K562 (cell line): ENCODE measurements around the gene MLLT1. TPM values are rescaled to one million over a fixed set of nuclear protein-coding genes. Genes with fewer than 3 reads are reported as not detected.

Experiments
- CBFA2T3 ChIP-seq: fragments of 450-650 bp; IDR thresholded peaks from 2 replicates; pipeline ENCODE4 v1.6.1; 2017
- EP300 ChIP-seq: IDR thresholded peaks from 2 replicates; pipeline ENCODE4 v1.6.1; 2012; ENCODE audit warnings: low read length, improper control_type of control experiment
- KDM2B ChIP-seq: fragments of 250-450 bp; sonication (Bioruptor Pico); IDR thresholded peaks from 2 replicates; pipeline ENCODE4 v1.8.0; 2021; ENCODE audit warnings: mild to moderate bottlenecking, moderate library complexity
- MED1 ChIP-seq: sonication (generic); formaldehyde crosslinking; IDR thresholded peaks from 2 replicates; pipeline ENCODE4 v1.8.1; 2023; ENCODE audit warnings: missing genetic modification reagents, borderline replicate concordance
- MEF2D ChIP-seq: conservative IDR thresholded peaks from 2 replicates; pipeline ENCODE4 v1.6.1; 2016; ENCODE audit warnings: low read depth, missing genetic modification characterization, missing compliant biosample characterization
- MXI1 ChIP-seq: IDR thresholded peaks from 2 replicates; pipeline ENCODE4 v1.6.1; 2011; ENCODE audit warnings: low read depth, mild to moderate bottlenecking, improper control_type of control experiment, low read length
- NFRKB ChIP-seq: fragments of 450-650 bp; IDR thresholded peaks from 2 replicates; pipeline ENCODE4 v1.6.1; 2016; ENCODE audit warnings: low read depth
- PHB2 ChIP-seq: fragments of 450-650 bp; IDR thresholded peaks from 2 replicates; pipeline ENCODE4 v1.6.1; 2017; ENCODE audit warnings: low read depth
- RBFOX2 ChIP-seq: fragments of 200-400 bp; formaldehyde crosslinking; IDR thresholded peaks from 2 replicates; pipeline ENCODE4 v1.6.1; 2017; ENCODE audit warnings: low read depth, mild to moderate bottlenecking, low read length, moderate library complexity
- SMAD1 ChIP-seq: fragments of 150-350 bp; IDR thresholded peaks from 2 replicates; pipeline ENCODE4 v1.6.1; 2014; ENCODE audit warnings: low read length, low read depth; ENCODE audit not compliant: partially characterized antibody
- SPI1 ChIP-seq: IDR thresholded peaks from 2 replicates; pipeline ENCODE4 v1.6.1; 2011; ENCODE audit warnings: low read depth, low read length, control low read depth, borderline replicate concordance
- ZNF23 ChIP-seq: fragments of 250-450 bp; sonication (Bioruptor Pico); IDR thresholded peaks from 2 replicates; pipeline ENCODE4 v1.4.0; 2020; ENCODE audit warnings: mild to moderate bottlenecking
- ZNF561 ChIP-seq: fragments of 450-650 bp; formaldehyde crosslinking; conservative IDR thresholded peaks from 2 replicates; pipeline ENCODE4 v1.4.0; 2020; ENCODE audit warnings: mild to moderate bottlenecking, moderate library complexity
- polyA plus RNA-seq, 8 experiments: library from polyadenylated mRNA; depleted of rRNA in 4 of 8; stranded (reverse) in 5 of 8; unstranded in 3 of 8; fragments of >200 nt; fragmentation: Nextera tagmentation in 2 of 8; fragmentation: Illumina TruSeq in 1 of 8; extraction: Ambion mirVana in 2 of 8; extraction: Trizol in 1 of 8; gene quantifications; 2 replicates each; pipeline versions ENCODE4 v1.2.1 to v1.2.3, GENCODE V29; 2011 to 2014; ENCODE audit warnings: inconsistent platforms in 1 of 8, missing spikeins in 1 of 8
- total RNA-seq, 7 experiments: library from RNA; depleted of rRNA in 6 of 7; stranded (reverse); fragments of >200 nt in 6 of 7; fragmentation: Illumina TruSeq in 2 of 7; extraction: Trizol in 2 of 7; gene quantifications; 2 replicates each; pipeline versions ENCODE4 v1.2.1 to v1.2.3, GENCODE V29; 2011 to 2021; ENCODE audit warnings: low replicate concordance in 1 of 7
- TF ChIP-seq, protein P1 (sequence below): fragments of 450-650 bp; IDR thresholded peaks from 2 replicates; pipeline ENCODE4 v1.7.1; 2018; ENCODE audit warnings: mild to moderate bottlenecking, low read depth; ENCODE audit not compliant: partially characterized antibody
- TF ChIP-seq, protein P2 (sequence below): fragments of 250-450 bp; sonication (Bioruptor Pico); IDR thresholded peaks from 2 replicates; pipeline ENCODE4 v1.8.0; 2022; ENCODE audit warnings: inconsistent platforms, mild to moderate bottlenecking, moderate library complexity, borderline replicate concordance
- TF ChIP-seq, protein P3 (sequence below): fragments of 150-350 bp; IDR thresholded peaks from 2 replicates; pipeline ENCODE4 v1.6.1; 2014; ENCODE audit warnings: low read depth, mild to moderate bottlenecking, low read length, borderline replicate concordance
- TF ChIP-seq, protein P4 (sequence below): fragments of 450-650 bp; IDR thresholded peaks from 2 replicates; pipeline ENCODE4 v1.7.0; 2016; ENCODE audit warnings: borderline replicate concordance
- TF ChIP-seq, protein P5 (sequence below): IDR thresholded peaks from 3 replicates; pipeline ENCODE4 v1.6.1; 2011; ENCODE audit warnings: borderline replicate concordance, mild to moderate bottlenecking; ENCODE audit not compliant: insufficient read length, insufficient read depth

Gene MLLT1
- total and polyA plus RNA-seq, 9 of the 15 experiments (the other 6 are each of a cell fraction or from before 2014, with no cell fraction given): 0.23 to 63.5 (median 15.4) TPM

DNA sequence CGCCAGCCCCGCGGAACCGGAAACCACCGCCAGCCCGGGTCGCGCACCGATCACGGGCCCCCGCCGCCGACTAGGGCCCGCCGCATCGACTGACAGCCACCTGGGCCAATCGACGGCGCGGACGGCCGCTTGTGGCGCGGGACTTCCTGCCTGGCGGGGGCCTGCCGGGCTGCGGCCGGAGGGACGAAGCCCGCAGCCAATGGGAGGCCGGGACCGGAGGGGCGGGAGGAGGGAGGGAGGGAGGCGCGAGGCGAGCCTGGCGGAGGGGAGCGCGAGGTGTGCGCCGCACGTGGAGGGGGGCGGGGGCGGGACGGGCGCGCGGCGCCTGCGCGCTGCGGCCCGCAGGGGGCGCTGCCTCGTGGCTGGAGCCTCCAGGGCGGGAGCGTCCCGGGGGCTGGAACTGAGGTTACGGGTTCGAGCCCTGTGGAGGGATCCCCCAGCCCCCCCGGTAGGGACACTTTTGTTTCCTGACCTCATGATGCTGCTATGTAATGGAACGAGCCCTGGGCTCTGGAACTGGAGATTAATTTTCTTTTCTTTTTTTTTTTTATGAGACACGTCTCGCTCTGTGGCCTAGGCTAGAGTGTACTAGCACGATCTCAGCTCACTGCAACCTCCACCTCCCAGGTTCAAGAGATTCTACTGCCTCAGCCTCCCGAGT is at the start of gene MLLT1 (continued):
- TF ChIP-seq, protein P1, sequence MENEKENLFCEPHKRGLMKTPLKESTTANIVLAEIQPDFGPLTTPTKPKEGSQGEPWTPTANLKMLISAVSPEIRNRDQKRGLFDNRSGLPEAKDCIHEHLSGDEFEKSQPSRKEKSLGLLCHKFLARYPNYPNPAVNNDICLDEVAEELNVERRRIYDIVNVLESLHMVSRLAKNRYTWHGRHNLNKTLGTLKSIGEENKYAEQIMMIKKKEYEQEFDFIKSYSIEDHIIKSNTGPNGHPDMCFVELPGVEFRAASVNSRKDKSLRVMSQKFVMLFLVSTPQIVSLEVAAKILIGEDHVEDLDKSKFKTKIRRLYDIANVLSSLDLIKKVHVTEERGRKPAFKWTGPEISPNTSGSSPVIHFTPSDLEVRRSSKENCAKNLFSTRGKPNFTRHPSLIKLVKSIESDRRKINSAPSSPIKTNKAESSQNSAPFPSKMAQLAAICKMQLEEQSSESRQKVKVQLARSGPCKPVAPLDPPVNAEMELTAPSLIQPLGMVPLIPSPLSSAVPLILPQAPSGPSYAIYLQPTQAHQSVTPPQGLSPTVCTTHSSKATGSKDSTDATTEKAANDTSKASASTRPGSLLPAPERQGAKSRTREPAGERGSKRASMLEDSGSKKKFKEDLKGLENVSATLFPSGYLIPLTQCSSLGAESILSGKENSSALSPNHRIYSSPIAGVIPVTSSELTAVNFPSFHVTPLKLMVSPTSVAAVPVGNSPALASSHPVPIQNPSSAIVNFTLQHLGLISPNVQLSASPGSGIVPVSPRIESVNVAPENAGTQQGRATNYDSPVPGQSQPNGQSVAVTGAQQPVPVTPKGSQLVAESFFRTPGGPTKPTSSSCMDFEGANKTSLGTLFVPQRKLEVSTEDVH: no peak
- TF ChIP-seq, protein P2, sequence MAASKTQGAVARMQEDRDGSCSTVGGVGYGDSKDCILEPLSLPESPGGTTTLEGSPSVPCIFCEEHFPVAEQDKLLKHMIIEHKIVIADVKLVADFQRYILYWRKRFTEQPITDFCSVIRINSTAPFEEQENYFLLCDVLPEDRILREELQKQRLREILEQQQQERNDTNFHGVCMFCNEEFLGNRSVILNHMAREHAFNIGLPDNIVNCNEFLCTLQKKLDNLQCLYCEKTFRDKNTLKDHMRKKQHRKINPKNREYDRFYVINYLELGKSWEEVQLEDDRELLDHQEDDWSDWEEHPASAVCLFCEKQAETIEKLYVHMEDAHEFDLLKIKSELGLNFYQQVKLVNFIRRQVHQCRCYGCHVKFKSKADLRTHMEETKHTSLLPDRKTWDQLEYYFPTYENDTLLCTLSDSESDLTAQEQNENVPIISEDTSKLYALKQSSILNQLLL: no peak
- TF ChIP-seq KDM2B (no peak), SMAD1 (no peak), SPI1 (0 out of 2 replicates have a peak, but pooled peaks have one; percentile 39), RBFOX2 (peak; percentile 69), MXI1 (no peak), ZNF23 (CRISPR knock-in tag) (no peak), ZNF561 (no peak), CBFA2T3 (no peak), PHB2 (no peak), EP300 (peak; percentile 21; the same call in 1 of the 2 replicates), NFRKB (no peak), MEF2D (no peak), MED1 (CRISPR knock-in tag) (no peak)
- TF ChIP-seq, protein P3, sequence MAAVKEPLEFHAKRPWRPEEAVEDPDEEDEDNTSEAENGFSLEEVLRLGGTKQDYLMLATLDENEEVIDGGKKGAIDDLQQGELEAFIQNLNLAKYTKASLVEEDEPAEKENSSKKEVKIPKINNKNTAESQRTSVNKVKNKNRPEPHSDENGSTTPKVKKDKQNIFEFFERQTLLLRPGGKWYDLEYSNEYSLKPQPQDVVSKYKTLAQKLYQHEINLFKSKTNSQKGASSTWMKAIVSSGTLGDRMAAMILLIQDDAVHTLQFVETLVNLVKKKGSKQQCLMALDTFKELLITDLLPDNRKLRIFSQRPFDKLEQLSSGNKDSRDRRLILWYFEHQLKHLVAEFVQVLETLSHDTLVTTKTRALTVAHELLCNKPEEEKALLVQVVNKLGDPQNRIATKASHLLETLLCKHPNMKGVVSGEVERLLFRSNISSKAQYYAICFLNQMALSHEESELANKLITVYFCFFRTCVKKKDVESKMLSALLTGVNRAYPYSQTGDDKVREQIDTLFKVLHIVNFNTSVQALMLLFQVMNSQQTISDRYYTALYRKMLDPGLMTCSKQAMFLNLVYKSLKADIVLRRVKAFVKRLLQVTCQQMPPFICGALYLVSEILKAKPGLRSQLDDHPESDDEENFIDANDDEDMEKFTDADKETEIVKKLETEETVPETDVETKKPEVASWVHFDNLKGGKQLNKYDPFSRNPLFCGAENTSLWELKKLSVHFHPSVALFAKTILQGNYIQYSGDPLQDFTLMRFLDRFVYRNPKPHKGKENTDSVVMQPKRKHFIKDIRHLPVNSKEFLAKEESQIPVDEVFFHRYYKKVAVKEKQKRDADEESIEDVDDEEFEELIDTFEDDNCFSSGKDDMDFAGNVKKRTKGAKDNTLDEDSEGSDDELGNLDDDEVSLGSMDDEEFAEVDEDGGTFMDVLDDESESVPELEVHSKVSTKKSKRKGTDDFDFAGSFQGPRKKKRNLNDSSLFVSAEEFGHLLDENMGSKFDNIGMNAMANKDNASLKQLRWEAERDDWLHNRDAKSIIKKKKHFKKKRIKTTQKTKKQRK: peak; percentile 73; the same call in 1 of the 2 replicates
- TF ChIP-seq, protein P4, sequence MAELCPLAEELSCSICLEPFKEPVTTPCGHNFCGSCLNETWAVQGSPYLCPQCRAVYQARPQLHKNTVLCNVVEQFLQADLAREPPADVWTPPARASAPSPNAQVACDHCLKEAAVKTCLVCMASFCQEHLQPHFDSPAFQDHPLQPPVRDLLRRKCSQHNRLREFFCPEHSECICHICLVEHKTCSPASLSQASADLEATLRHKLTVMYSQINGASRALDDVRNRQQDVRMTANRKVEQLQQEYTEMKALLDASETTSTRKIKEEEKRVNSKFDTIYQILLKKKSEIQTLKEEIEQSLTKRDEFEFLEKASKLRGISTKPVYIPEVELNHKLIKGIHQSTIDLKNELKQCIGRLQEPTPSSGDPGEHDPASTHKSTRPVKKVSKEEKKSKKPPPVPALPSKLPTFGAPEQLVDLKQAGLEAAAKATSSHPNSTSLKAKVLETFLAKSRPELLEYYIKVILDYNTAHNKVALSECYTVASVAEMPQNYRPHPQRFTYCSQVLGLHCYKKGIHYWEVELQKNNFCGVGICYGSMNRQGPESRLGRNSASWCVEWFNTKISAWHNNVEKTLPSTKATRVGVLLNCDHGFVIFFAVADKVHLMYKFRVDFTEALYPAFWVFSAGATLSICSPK: no peak
- TF ChIP-seq, protein P5, sequence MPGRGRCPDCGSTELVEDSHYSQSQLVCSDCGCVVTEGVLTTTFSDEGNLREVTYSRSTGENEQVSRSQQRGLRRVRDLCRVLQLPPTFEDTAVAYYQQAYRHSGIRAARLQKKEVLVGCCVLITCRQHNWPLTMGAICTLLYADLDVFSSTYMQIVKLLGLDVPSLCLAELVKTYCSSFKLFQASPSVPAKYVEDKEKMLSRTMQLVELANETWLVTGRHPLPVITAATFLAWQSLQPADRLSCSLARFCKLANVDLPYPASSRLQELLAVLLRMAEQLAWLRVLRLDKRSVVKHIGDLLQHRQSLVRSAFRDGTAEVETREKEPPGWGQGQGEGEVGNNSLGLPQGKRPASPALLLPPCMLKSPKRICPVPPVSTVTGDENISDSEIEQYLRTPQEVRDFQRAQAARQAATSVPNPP: no peak
